GM18498 (cell line): Measurements from ENCODE around the gene MED10.

Source experiments
- ATAC-seq: cut with Tn5 transposase; IDR thresholded peaks from one replicate; pipeline ENCODE4 v1.9.1; 2021; ENCODE audit warnings: mild to moderate bottlenecking, moderate library complexity; ENCODE audit not compliant: unreplicated experiment

The MED10 gene

GRCh38 chr5:6353602-6354302 lies 24.6 kb downstream of the MED10 start:
- no peak for ATAC-seq

DNA sequence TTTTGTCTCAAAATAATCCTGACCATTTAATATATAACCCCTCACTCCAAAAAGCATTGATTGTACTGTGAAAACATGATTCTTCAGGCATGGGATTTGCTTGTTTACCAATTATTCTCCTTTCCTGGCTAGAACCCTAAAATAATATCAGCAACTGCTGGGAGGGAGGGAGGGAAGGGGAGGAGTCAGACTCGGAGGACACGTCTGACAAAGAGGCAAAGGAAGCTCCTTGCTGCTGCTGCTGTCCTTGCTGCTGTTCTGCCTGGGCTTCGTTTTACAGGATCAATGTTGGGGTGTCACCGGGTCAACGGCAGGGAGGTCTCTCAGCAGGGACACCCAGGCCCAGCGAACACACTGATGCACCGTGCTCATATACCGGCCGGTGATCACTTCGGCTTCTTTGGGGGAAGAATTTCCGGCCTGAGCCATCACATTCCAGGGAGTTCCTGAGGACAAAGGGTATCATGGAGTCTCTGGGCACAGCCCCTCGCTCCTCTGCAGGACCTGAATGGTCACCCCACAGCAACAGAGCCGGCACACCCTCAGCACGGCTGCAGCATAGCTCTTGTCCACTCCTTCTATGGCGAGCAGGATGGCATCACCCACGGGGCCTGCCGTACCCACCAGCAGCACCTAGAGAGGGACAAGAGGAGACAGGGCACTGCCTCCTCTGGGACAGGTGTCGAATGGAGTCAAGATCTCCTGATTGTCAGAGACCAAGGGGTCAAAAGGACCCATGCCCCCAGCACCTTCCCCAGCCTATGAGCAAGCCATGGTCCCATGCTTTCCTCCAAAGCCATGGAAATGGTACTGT lies 27.9 kb downstream of the MED10 start:
- ATAC-seq: no peak

DNA sequence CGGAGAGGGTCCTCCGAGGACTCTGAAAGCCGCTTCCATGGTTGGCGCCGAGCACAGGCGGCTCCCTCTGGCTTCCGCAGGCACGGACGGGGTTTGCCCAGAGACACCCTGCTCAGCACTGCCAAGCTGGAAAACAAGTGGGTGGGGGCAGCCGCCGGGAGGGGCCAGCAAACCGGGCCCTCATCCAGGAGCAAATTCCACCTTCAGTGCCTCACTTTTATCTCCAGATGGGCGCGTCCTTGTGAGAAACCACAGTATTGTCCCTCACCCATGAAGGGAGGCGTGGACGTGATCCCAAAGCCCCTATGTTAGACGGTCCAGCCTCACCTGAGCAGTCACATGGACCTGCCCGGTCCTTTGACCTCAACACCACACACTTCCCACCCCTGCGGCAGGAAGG lies 29.0 kb downstream of the MED10 start:
- ATAC-seq: no peak

DNA sequence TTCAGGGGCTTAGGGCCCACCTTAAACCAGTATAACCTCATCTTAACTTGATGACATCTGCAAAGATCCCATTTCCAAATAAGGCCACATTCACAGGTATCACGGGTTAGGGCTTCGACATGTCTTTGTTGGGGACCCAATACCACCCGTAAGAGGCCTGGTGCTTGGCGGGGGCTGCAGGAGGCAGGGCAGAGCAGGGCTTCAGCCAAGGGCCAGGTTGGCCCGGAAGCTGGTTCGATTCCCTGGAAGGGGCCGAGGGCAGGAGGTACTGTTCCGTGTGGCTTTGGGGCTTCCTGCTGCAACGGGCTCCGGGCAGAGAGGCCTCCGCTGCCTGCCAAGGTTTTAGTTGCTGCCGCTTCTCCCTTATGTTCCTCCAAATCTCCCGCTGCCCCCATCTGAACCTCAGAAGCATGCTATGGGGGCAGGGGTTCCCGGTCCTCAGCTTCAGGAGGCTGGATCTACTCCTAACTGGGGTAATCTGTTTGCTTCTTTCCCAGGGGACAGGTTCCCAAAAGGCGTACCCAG lies 29.8 kb downstream of the MED10 start:
- ATAC-seq: no peak

GRCh38 chr5:6347673-6348072 lies 30.7 kb downstream of the MED10 start:
- no peak for ATAC-seq

DNA sequence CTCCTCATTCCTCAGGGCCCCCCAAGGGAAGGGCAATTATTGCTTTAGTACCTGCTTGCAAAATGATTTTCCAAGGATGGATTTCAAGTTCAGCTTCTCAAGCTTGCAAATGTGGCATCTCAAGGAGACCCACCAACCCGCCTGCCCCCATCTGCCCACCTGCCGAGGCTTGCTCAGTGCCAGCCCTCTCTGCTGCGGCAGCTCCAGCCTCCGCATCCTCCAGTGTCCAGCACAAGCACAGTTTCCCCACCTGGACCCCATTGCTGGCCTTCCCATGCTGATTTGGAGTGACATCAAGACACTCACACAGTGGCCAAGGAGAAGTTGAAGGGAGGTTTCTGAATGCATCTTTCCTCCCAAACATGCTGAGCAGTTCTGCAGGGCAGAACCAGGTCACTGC lies 31.2 kb downstream of the MED10 start:
- no peak for ATAC-seq

DNA sequence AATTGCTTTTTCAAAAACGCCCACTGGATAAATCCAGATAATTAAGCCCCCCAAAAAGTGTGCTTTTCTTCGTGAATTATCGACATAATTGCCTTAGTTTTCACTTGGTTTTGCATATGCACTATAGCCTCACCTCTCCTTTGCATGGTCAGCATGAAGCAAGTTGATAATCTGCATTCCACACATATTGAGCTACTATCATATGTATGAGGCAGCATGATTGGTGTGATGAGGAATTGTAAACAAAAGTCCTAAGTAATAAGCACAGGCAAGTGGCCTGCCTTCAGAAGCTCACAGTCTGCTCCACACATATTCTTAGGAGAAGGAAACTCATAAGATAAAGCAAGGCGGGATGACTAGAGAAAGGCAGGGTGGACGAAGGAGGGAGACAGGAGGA lies 33.8 kb downstream of the MED10 start:
- ATAC-seq: no peak

DNA sequence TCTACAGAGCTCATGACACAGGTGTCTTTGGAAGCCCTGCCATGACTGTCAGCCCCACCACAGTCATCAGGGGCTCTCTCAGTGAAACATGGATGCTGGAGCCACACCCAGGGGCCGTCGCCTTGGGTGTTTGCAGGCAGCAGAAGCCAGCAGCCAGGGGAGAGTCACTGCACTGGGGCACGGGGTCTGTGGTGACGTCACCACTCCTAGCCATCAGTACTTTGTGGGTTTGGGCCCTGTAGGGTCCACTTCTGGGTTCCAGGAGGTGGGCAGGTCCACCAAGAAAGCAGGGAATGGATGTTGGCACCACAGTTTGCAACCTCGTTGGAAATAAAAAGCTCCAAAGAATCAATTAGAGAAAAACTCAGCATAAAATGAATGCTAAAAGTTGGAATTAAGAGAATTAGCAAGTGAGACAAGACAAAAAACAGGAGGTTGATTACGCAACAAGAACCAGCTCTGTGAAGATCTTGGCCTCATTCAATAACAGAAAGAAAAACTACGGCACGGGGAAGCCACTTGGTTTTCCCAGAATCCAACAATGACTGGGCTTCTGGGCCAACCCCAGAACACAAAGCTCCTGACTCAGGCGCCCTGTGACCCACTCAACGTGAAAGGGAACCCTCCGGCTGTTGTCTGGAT lies 34.3 kb downstream of the MED10 start:
- ATAC-seq: no peak

- no peak for ATAC-seq
These were observed 35.5 kb downstream of the MED10 start for GRCh38 chr5:6342689-6343315.

- no peak for ATAC-seq
These were observed 38.2 kb downstream of the MED10 start for GRCh38 chr5:6340100-6340499.

DNA sequence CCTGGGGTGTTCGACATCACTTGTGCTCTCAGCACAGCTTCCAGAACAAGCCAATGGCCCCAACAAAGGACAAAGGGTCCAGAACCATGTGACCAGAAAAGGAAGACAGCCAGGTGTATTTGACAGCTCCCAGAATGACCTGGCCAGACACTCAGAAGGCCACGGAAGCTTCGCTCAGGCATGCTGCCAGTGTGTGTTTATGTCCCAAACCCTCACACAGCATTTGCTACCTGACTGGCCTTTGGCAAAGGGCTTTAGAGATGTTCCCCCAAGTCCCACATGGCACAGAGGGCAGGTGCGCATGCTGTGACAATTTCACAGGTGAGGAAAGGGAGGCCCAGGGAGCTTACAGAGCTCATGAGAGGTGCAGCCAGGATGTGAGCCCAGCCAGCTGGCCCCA lies 39.5 kb downstream of the MED10 start:
- no peak for ATAC-seq

DNA sequence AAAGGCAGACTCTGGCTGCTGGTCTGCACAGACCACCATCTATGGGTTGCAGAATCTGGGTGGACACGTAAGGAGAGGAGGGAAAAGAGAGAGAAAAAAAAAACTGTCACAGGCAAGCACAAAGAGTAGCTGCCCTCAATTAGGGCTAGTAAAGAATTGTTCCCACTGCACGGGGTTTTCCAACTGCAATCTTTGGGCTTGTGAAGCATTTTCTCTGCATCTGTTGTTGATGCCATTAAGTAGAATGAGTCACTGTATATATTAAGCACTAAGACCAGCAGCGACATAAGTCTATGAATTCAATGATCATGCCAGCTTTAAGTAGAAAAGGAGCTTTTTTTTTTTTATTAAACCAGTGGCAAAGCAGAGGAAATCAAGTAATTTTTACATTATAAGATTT lies 40.2 kb downstream of the MED10 start:
- no peak for ATAC-seq

DNA sequence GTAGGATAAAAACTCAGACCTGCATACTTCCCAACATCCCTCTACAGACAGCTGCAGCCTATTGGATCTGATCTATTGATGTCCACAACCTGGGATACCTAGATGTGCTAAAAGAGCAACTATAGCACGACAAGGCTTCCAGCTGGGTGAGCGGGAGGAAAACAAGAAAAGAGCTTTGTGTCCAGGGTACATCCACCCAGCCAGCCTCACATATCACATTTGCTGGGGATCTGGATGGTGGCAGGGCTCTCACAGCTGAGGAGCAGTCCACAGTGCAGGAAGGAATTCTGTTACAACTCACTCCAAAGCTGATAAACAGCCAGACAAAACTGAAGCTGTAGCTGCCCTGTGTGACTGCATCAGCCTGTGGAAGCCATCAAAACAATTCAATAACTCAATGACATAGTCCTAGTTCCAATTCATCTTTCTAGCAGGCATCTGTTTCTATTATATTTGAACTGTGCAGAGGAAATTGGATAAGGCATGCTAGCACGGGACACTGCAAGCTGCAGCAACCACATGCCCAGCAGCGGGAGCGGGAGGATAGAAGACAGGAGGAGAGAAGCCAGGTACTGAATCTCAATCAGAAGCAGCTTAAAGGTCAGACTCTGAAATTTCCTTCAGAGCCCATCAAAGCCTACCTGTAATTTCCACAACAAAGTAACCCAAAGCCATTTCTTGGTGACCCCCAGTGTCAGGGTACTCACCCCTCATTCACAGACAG lies 45.0 kb downstream of the MED10 start:
- ATAC-seq: no peak

DNA sequence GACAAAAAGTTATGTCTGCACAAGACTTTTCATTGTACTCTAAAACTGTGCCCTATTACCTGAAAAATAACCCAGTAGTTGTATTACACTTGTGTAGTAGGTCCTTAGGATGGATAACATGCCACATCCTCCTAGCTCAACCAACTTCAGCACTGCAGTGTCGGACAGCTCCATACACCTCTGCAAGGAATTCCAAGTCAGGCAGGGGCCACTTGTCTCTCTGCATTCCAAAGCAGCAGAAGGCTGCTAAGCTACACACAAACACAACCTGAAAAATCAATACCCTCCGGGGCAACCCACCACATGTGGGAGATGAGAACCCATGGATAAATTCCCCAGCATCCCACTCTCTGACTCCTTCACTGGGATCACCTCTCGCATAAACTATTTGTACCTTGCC lies 50.2 kb downstream of the MED10 start:
- no peak for ATAC-seq

- no peak for ATAC-seq
These were observed 51.6 kb downstream of the MED10 start for GRCh38 chr5:6326776-6327175.

- ATAC-seq: no peak
These were observed 56.1 kb downstream of the MED10 start for GRCh38 chr5:6322163-6322713.
